KOPT-K1 (cell line): ENCODE results near the gene KLK15.

Experiments used
- H3K27ac ChIP-seq: fragments of 200-600 bp; sonication (generic); 2 replicates; pipeline ENCODE4 v1.5.1; 2016; ENCODE audit warnings: antibody characterized with exemption, mild to moderate bottlenecking, low read depth, low read length; ENCODE audit not compliant: poor library complexity, severe bottlenecking
- H3K36me3 ChIP-seq: fragments of 200-600 bp; sonication (generic); 2 replicates; pipeline ENCODE4 v1.5.1; 2017; ENCODE audit warnings: antibody characterized with exemption, mild to moderate bottlenecking, low read length, moderate library complexity; ENCODE audit not compliant: insufficient read depth
- H3K9me3 ChIP-seq: fragments of 200-600 bp; sonication (generic); 2 replicates; pipeline ENCODE4 v1.5.1; 2017; ENCODE audit warnings: antibody characterized with exemption, low read length, mild to moderate bottlenecking; ENCODE audit not compliant: insufficient read depth, poor library complexity, severe bottlenecking

Gene KLK15

GRCh38 chr19:50797781-50798658, 35.4 kb downstream of the KLK15 start:
- Histone ChIP-seq H3K9me3 (no peaks in the 10 kb centered on the region), H3K27ac (no peak overlapping the region), H3K36me3 (peaks cover 78% of the 10 kb centered on the region)

- Histone ChIP-seq H3K9me3 (no peaks in the 10 kb centered on the region), H3K27ac (no peak overlapping the region), H3K36me3 (peaks cover 72% of the 10 kb centered on the region)
Observed at GRCh38 chr19:50797429-50797780, 36.0 kb downstream of the KLK15 start.

GRCh38 chr19:50796634-50797428, 36.5 kb downstream of the KLK15 start:
- Histone ChIP-seq H3K9me3 (no peaks in the 10 kb centered on the region), H3K27ac (no peak overlapping the region), H3K36me3 (peaks cover 66% of the 10 kb centered on the region)

GRCh38 chr19:50796128-50796633, 37.2 kb downstream of the KLK15 start:
- Histone ChIP-seq H3K36me3 (peaks cover 61% of the 10 kb centered on the region), H3K27ac (no peak overlapping the region), H3K9me3 (no peaks in the 10 kb centered on the region)

GRCh38 chr19:50795664-50796073, 37.7 kb downstream of the KLK15 start:
- peaks cover 56% of the 10 kb centered on the region for H3K36me3 ChIP-seq
- H3K27ac ChIP-seq: no peak overlapping the region
- H3K9me3 ChIP-seq: no peaks in the 10 kb centered on the region

GRCh38 chr19:50794876-50795663, 38.3 kb downstream of the KLK15 start:
- H3K36me3 ChIP-seq: peaks cover 51% of the 10 kb centered on the region
- no peak overlapping the region for H3K27ac ChIP-seq
- no peaks in the 10 kb centered on the region for H3K9me3 ChIP-seq

- no peaks in the 10 kb centered on the region for H3K9me3 ChIP-seq
- H3K36me3 ChIP-seq: peaks cover 43% of the 10 kb centered on the region
- no peak overlapping the region for H3K27ac ChIP-seq
Observed at GRCh38 chr19:50794074-50794875, 39.1 kb downstream of the KLK15 start.

- no peaks in the 10 kb centered on the region for H3K9me3 ChIP-seq
- peaks cover 36% of the 10 kb centered on the region for H3K36me3 ChIP-seq
- no peak overlapping the region for H3K27ac ChIP-seq
Observed at GRCh38 chr19:50793558-50794065, 39.8 kb downstream of the KLK15 start.

GRCh38 chr19:50792272-50793250, 40.8 kb downstream of the KLK15 start:
- Histone ChIP-seq H3K27ac (no peak overlapping the region), H3K36me3 (peaks cover 26% of the 10 kb centered on the region), H3K9me3 (no peaks in the 10 kb centered on the region)

- no peaks in the 10 kb centered on the region for H3K9me3 ChIP-seq
- no peak overlapping the region for H3K27ac ChIP-seq
- peaks cover 17% of the 10 kb centered on the region for H3K36me3 ChIP-seq
Observed at GRCh38 chr19:50791594-50792271, 41.6 kb downstream of the KLK15 start.

- Histone ChIP-seq H3K9me3 (no peaks in the 10 kb centered on the region), H3K27ac (no peak overlapping the region), H3K36me3 (peaks cover 10% of the 10 kb centered on the region)
Observed at GRCh38 chr19:50790922-50791467, 42.4 kb downstream of the KLK15 start.

GRCh38 chr19:50790396-50790795, 43.0 kb downstream of the KLK15 start, which contains the start of gene ACP4:
TSS of gene ACP4 (plus strand) at chr19:50790415. CDS start at chr19:50790415, 0 bp downstream.
- H3K9me3 ChIP-seq: no peaks in the 10 kb centered on the region
- peaks cover 4% of the 10 kb centered on the region; the same call in 1 of the 2 replicates for H3K36me3 ChIP-seq
- H3K27ac ChIP-seq: no peak within 1 kb of the TSS
